ENCODE measurements around the gene OSCAR. TPM values are rescaled to one million over a fixed set of nuclear protein-coding genes. Genes with fewer than 3 reads are reported as not detected.
A peak's percentile ranks its signal among the peaks of the same experiment; 100 is the strongest.

Gene OSCAR
- total and polyA plus RNA-seq, 2 of the 13 experiments (the other 11 are each of a cell fraction or from before 2014, with no cell fraction given): 1.9 TPM; not detected in 1

DNA sequence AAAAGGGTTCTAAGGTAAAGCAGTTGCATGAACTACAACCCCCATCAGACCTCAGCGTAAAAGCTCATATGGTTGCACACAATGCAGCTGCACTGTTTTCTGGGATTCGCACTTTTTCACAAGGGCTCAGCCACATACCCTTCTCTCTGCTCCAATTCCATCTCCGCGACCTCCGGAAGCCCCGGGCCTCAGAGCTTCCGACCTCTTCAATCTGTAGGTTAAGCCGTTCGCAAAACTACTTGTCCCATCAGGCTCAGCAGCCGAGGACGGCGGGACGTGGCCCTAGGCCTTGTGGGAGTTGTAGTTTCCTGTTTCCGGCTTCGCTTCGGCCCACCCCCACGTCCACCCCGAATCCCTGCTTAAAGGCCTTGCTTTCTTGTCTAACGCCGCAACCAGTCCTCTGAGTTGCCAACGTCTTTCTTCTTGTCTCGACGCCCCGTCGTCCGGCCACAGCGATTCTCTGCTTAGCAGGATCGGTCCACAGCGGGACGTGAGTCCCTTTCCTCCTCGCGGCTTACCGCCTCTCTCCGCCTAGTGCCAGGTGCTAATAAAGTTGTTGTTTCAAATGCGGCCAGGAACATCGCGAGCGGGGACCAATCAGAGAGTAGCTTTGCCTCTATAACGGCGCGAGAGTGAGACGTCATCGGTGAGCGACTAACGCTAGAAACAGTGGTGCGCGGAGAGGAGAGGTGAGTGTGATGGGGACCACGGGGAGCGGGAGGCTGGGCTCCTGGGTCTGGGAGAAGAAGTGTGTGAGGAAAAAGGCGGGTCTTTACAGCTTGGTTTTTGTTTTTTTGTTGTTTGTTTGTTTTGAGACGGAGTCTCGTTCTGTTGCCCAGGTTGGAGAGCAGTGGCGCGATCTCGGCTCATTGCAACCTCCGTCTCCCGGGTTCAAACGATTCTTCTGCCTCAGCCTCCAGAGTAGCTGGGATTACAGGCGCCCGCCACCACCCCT is 14.8 kb upstream of the OSCAR start, which contains the start of the genes PRPF31 and TFPT (continued):
- TF ChIP-seq, protein P1, sequence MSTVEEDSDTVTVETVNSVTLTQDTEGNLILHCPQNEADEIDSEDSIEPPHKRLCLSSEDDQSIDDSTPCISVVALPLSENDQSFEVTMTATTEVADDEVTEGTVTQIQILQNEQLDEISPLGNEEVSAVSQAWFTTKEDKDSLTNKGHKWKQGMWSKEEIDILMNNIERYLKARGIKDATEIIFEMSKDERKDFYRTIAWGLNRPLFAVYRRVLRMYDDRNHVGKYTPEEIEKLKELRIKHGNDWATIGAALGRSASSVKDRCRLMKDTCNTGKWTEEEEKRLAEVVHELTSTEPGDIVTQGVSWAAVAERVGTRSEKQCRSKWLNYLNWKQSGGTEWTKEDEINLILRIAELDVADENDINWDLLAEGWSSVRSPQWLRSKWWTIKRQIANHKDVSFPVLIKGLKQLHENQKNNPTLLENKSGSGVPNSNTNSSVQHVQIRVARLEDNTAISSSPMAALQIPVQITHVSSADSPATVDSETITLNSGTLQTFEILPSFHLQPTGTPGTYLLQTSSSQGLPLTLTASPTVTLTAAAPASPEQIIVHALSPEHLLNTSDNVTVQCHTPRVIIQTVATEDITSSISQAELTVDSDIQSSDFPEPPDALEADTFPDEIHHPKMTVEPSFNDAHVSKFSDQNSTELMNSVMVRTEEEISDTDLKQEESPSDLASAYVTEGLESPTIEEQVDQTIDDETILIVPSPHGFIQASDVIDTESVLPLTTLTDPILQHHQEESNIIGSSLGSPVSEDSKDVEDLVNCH (CRISPR knock-in tag; IDR thresholded peaks at IDR 0.05): peak; percentile 68; the same call in 1 of the 2 replicates
- TF ChIP-seq, protein P2, sequence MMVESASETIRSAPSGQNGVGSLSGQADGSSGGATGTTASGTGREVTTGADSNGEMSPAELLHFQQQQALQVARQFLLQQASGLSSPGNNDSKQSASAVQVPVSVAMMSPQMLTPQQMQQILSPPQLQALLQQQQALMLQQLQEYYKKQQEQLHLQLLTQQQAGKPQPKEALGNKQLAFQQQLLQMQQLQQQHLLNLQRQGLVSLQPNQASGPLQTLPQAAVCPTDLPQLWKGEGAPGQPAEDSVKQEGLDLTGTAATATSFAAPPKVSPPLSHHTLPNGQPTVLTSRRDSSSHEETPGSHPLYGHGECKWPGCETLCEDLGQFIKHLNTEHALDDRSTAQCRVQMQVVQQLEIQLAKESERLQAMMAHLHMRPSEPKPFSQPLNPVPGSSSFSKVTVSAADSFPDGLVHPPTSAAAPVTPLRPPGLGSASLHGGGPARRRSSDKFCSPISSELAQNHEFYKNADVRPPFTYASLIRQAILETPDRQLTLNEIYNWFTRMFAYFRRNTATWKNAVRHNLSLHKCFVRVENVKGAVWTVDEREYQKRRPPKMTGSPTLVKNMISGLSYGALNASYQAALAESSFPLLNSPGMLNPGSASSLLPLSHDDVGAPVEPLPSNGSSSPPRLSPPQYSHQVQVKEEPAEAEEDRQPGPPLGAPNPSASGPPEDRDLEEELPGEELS (CRISPR knock-in tag; IDR thresholded peaks at IDR 0.05): peak; percentile 6; the same call in 1 of the 2 replicates
- TF ChIP-seq, protein P3, sequence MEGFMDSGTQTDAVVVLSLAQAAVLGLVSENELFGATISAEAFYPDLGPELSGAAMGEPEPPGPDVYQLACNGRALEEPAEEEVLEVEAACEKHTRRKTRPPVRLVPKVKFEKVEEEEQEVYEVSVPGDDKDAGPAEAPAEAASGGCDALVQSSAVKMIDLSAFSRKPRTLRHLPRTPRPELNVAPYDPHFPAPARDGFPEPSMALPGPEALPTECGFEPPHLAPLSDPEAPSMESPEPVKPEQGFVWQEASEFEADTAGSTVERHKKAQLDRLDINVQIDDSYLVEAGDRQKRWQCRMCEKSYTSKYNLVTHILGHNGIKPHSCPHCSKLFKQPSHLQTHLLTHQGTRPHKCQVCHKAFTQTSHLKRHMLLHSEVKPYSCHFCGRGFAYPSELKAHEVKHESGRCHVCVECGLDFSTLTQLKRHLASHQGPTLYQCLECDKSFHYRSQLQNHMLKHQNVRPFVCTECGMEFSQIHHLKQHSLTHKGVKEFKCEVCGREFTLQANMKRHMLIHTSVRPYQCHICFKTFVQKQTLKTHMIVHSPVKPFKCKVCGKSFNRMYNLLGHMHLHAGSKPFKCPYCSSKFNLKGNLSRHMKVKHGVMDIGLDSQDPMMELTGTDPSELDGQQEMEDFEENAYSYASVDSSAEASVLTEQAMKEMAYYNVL (CRISPR knock-in tag; IDR thresholded peaks at IDR 0.05; ENCODE audit: borderline replicate concordance): no peak
- TF ChIP-seq TBP (CRISPR knock-in tag; IDR thresholded peaks at IDR 0.05) (peak; percentile 56; the same call in 1 of the 2 replicates), RFX3 (CRISPR knock-in tag; IDR thresholded peaks at IDR 0.05) (no peak), HDAC2 (CRISPR knock-in tag; IDR thresholded peaks at IDR 0.05) (peak; percentile 89), MZF1 (CRISPR knock-in tag; IDR thresholded peaks at IDR 0.05; ENCODE audit: borderline replicate concordance) (no peak), ZNF672 (CRISPR knock-in tag; IDR thresholded peaks at IDR 0.05) (no peak), KDM5A (IDR thresholded peaks at IDR 0.05; ENCODE audit: borderline replicate concordance, low read length) (peak; percentile 100), ZNF329 (CRISPR knock-in tag; IDR thresholded peaks at IDR 0.05; ENCODE audit: low read depth) (no peak), ZNF230 (CRISPR knock-in tag; IDR thresholded peaks at IDR 0.05) (peak; percentile 96), ZNF598 (CRISPR knock-in tag; IDR thresholded peaks at IDR 0.05; ENCODE audit: borderline replicate concordance) (0 out of 2 replicates have a peak, but pooled peaks have one; percentile 63)
- TF ChIP-seq, protein P4, sequence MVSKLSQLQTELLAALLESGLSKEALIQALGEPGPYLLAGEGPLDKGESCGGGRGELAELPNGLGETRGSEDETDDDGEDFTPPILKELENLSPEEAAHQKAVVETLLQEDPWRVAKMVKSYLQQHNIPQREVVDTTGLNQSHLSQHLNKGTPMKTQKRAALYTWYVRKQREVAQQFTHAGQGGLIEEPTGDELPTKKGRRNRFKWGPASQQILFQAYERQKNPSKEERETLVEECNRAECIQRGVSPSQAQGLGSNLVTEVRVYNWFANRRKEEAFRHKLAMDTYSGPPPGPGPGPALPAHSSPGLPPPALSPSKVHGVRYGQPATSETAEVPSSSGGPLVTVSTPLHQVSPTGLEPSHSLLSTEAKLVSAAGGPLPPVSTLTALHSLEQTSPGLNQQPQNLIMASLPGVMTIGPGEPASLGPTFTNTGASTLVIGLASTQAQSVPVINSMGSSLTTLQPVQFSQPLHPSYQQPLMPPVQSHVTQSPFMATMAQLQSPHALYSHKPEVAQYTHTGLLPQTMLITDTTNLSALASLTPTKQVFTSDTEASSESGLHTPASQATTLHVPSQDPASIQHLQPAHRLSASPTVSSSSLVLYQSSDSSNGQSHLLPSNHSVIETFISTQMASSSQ (IDR thresholded peaks at IDR 0.05; ENCODE audit: low read depth): peak; percentile 71
- TF ChIP-seq, protein P4 (CRISPR knock-in tag; IDR thresholded peaks at IDR 0.05; ENCODE audit: borderline replicate concordance): peak; percentile 81; the same call in 1 of the 2 replicates
- TF ChIP-seq, protein P5, sequence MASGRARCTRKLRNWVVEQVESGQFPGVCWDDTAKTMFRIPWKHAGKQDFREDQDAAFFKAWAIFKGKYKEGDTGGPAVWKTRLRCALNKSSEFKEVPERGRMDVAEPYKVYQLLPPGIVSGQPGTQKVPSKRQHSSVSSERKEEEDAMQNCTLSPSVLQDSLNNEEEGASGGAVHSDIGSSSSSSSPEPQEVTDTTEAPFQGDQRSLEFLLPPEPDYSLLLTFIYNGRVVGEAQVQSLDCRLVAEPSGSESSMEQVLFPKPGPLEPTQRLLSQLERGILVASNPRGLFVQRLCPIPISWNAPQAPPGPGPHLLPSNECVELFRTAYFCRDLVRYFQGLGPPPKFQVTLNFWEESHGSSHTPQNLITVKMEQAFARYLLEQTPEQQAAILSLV (CRISPR knock-in tag; IDR thresholded peaks at IDR 0.05; ENCODE audit: borderline replicate concordance): peak; percentile 74; the same call in 1 of the 2 replicates
